Tibial nerve (tissue), 4 donors: ENCODE data around the gene ZNF554. TPM values are rescaled to one million over a fixed set of nuclear protein-coding genes. Genes with fewer than 3 reads are reported as not detected.

Experiments
- DNase-seq, 2 donors: peaks; one replicate each; pipeline ENCODE4 v3.0.0-alpha.2; 2019; ENCODE audit warnings: low spot score in 2 of 2
- H3K27ac ChIP-seq, 4 donors: fragments of 200-600 bp; sonication (generic) in 3 of 4; one replicate each; pipeline ENCODE4 v1.5.1; 2017 to 2019; ENCODE audit warnings: mild to moderate bottlenecking in 1 of 4
- H3K27me3 ChIP-seq, 2 donors: fragments of 200-600 bp; sonication (generic) in 1 of 2; one replicate each; pipeline versions ENCODE4 v1.5.1 to v1.6.0; 2017 to 2019
- H3K36me3 ChIP-seq, 3 donors: fragments of 200-600 bp; sonication (generic); one replicate each; pipeline ENCODE4 v1.5.1; 2018 to 2019
- H3K4me1 ChIP-seq, 4 donors: fragments of 200-600 bp; sonication (generic) in 3 of 4; one replicate each; pipeline ENCODE4 v1.5.1; 2017 to 2019
- H3K4me3 ChIP-seq, 4 donors: fragments of 200-600 bp; sonication (generic) in 3 of 4; one replicate each; pipeline ENCODE4 v1.5.1; 2017 to 2019; ENCODE audit warnings: mild to moderate bottlenecking in 1 of 4, moderate library complexity in 1 of 4
- H3K9me3 ChIP-seq, 4 donors: fragments of 200-600 bp; sonication (generic) in 3 of 4; one replicate each; pipeline ENCODE4 v1.5.1; 2017 to 2019
- EP300 ChIP-seq, 2 donors: sonication (generic); formaldehyde crosslinking; IDR thresholded peaks; one replicate each; pipeline ENCODE4 v1.6.1; 2017; ENCODE audit warnings: antibody characterized with exemption in 2 of 2, mild to moderate bottlenecking in 1 of 2
- POLR2A ChIP-seq, 2 donors: fragments of 450-650 bp; IDR thresholded peaks; one replicate each; pipeline ENCODE4 v1.6.1; 2017; ENCODE audit warnings: antibody characterized with exemption in 2 of 2, mild to moderate bottlenecking in 2 of 2, moderate library complexity in 2 of 2
- WGBS, 2 donors: methylation state at CpG; one replicate each; pipeline ENCODE4 v1.1.5; 2018; 5-methylcytosine and 5-hydroxymethylcytosine counted together
- total RNA-seq, 4 donors: library from RNA; depleted of rRNA; stranded (reverse); fragments of >200 nt; gene quantifications; one replicate each; pipeline ENCODE4 v1.1.0, GENCODE V29; 2016
- TF ChIP-seq, protein P1 (sequence below), 5 experiments: fragments of 200-600 bp in 3 of 5; fragments of 450-650 bp in 2 of 5; sonication (generic) in 3 of 5; IDR thresholded peaks; one replicate each; pipeline ENCODE4 v1.5.1; 2016 to 2019; ENCODE audit warnings: antibody characterized with exemption in 5 of 5, mild to moderate bottlenecking in 3 of 5, moderate library complexity in 2 of 5

ZNF554 gene
- total RNA-seq, 4 donors from 2014 or later: 4.4 to 9.0 (median 6.7) TPM

DNA sequence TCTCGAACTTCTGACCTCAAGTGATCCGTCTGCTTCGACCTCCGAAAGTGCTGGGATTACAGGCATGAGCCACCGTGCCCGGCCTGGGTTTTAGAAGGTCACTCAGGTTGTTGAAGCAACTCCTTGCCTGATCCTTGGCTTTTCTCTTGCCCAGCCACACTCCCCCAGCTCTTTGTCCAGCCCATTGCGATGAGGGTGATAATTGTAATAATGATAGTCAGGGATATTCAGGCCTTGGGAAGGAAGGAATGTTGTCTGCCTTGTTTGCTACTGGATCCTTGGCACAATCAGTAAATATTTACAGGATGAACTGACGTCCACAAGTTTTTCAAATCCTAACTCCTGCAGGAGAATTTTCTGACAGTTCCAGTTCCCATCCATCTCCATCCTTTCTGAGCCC is 32.6 kb upstream of the ZNF554 start:
- Histone ChIP-seq H3K27ac (no peak overlapping the region), H3K27me3 (no peaks in the 10 kb centered on the region), H3K4me1 (peaks cover 0 to 36% (median 13%) of the 10 kb centered on the region in 4 donors), H3K36me3 (peaks cover 0 to 24% (median 0%) of the 10 kb centered on the region in 3 donors), H3K4me3 (no peak overlapping the region), H3K9me3 (no peaks in the 10 kb centered on the region)
- WGBS, 2 donors: 88 to 89% methylated on average over 8 of the region's 8 CpGs
- DNase-seq: no peak
- TF ChIP-seq EP300 (IDR thresholded peaks at IDR 0.05) (no peak), POLR2A (IDR thresholded peaks at IDR 0.05) (no peak)
- TF ChIP-seq, protein P1, sequence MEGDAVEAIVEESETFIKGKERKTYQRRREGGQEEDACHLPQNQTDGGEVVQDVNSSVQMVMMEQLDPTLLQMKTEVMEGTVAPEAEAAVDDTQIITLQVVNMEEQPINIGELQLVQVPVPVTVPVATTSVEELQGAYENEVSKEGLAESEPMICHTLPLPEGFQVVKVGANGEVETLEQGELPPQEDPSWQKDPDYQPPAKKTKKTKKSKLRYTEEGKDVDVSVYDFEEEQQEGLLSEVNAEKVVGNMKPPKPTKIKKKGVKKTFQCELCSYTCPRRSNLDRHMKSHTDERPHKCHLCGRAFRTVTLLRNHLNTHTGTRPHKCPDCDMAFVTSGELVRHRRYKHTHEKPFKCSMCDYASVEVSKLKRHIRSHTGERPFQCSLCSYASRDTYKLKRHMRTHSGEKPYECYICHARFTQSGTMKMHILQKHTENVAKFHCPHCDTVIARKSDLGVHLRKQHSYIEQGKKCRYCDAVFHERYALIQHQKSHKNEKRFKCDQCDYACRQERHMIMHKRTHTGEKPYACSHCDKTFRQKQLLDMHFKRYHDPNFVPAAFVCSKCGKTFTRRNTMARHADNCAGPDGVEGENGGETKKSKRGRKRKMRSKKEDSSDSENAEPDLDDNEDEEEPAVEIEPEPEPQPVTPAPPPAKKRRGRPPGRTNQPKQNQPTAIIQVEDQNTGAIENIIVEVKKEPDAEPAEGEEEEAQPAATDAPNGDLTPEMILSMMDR (IDR thresholded peaks at IDR 0.05): no peak

DNA sequence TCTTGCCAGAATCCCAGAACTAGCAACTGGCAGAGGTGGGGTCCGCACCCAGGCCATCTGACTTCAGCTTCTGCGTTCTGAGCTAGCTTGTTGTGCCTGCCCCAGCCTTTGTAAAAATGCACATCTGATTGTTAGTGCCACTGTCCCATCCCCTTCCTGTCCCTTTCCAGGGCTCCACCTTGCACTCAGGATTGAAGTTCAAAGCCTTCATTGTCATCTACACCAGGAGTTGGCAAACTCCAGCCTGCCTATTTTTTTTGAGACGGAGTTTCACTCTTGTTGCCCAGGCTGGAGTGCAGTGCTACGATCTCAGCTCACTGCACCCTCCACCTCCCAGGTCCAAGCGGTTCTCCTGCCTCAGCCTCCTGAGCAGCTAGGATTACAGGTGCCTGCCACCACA is 31.4 kb upstream of the ZNF554 start:
- Histone ChIP-seq H3K4me3 (no peak overlapping the region), H3K36me3 (peaks cover 0 to 35% (median 0%) of the 10 kb centered on the region in 3 donors), H3K9me3 (no peaks in the 10 kb centered on the region), H3K4me1 (peaks cover 0 to 31% (median 10%) of the 10 kb centered on the region in 4 donors), H3K27me3 (no peaks in the 10 kb centered on the region), H3K27ac (no peak overlapping the region)
- no peak for TF ChIP-seq POLR2A (IDR thresholded peaks at IDR 0.05)
- TF ChIP-seq EP300 (IDR thresholded peaks at IDR 0.05): no peak
- TF ChIP-seq, protein P1 (IDR thresholded peaks at IDR 0.05): no peak
- WGBS, 2 donors: 86 to 87% methylated on average over 5 of the region's 5 CpGs
- DNase-seq: no peak

DNA sequence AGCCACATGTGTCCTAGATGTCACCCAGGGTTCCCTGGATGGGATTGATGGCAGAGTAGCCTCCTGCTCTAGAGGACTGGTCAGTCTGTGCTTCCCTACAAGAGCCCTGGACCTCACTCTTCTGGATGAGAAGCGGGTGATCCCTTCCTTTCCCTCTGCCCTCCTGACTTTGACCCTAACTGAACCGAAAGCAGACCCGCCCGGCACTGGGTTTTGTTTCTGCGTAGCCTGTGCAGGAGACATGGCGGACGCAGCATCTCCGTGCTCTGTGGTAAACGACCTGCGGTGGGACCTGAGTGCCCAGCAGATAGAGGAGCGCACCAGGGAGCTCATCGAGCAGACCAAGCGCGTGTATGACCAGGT is 29.5 kb upstream of the ZNF554 start:
- peaks cover 0 to 55% (median 0%) of the 10 kb centered on the region in 3 donors for H3K36me3 ChIP-seq

DNA sequence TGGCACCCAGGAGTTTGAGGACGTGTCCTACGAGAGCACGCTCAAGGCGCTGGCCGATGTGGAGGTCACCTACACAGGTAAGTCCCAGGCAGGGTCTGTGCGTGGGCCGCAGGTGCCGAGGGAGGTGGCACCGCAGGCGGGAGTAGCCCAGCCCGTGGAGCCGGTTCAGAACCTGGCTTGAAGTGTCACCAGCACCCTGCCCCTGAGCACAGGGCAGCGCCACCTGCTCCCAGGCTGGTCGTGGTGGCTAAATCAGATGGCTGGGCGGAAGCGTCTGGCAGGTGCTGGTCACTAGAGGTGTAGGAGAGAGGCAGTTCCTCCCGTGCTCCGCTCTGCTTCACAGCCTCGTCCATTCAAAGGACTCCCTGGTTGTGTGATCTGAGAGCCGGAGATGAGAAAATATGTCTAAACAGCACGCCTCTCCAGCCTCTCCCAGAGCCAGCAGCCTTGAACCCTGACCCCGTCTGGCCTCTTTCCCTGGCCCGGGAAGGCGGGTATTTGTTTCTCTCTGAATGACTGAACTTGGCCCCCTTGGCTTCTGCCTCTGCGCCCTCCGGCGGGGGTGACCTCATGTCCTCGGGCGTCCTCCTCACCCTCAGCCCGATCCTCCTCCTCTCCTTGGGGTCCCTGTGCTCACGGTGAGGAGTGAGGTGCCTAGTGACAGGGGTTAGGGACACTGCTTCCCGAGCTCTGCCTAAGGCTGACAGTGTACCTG is 29.0 kb upstream of the ZNF554 start:
- H3K27ac ChIP-seq: no peak overlapping the region
- no peak overlapping the region for H3K4me3 ChIP-seq
- WGBS, 2 donors: 75 to 86% methylated on average over 30 to 32 of the region's 32 CpGs
- DNase-seq: no peak
- H3K4me1 ChIP-seq: peaks cover 0 to 12% (median 0%) of the 10 kb centered on the region in 4 donors
- no peaks in the 10 kb centered on the region for H3K9me3 ChIP-seq
- H3K36me3 ChIP-seq: peaks cover 0 to 60% (median 0%) of the 10 kb centered on the region in 3 donors
- TF ChIP-seq POLR2A (IDR thresholded peaks at IDR 0.05) (no peak), EP300 (IDR thresholded peaks at IDR 0.05) (no peak)
- TF ChIP-seq, protein P1 (IDR thresholded peaks at IDR 0.05): no peak
- H3K27me3 ChIP-seq: no peaks in the 10 kb centered on the region

More for the DNA sequence above, 29.5 kb upstream of the ZNF554 start:
- DNase-seq: no peak
- Histone ChIP-seq H3K27me3 (no peaks in the 10 kb centered on the region), H3K9me3 (no peaks in the 10 kb centered on the region), H3K4me1 (peaks cover 0 to 13% (median 0%) of the 10 kb centered on the region in 4 donors), H3K4me3 (no peak overlapping the region), H3K27ac (no peak overlapping the region)
- WGBS, 2 donors: 87 to 93% methylated on average over 14 of the region's 14 CpGs
- TF ChIP-seq POLR2A (IDR thresholded peaks at IDR 0.05) (no peak), EP300 (IDR thresholded peaks at IDR 0.05) (no peak)

DNA sequence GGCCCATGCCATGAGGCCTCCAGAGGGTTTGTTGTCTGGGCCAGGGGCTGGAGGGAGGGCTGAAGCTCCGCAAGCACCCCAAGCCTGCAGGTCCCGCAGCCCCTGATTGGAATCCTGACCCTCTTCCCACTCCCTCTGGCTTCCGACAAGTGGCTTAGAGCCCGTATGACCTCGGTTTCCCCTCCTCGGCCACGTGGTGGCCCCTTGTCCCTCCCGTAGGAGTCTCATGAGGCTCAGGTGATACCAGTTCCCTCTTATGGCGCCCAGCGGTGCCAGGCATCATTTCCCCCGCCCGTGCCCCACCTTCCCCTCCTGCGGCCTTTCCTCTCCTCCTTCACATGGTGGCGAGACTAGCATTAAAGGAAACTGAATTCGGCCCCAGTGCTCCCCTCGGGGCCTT is 28.2 kb upstream of the ZNF554 start:
- 88 to 90% methylated on average over 16 of the region's 16 CpGs for WGBS, 2 donors
- Histone ChIP-seq H3K27ac (no peak overlapping the region), H3K9me3 (no peaks in the 10 kb centered on the region), H3K4me1 (peaks cover 0 to 5% (median 0%) of the 10 kb centered on the region in 4 donors), H3K36me3 (peaks cover 0 to 67% (median 0%) of the 10 kb centered on the region in 3 donors), H3K27me3 (no peaks in the 10 kb centered on the region), H3K4me3 (no peak overlapping the region)
- TF ChIP-seq, protein P1 (IDR thresholded peaks at IDR 0.05): no peak
- no peak for TF ChIP-seq POLR2A (IDR thresholded peaks at IDR 0.05)
- no peak for TF ChIP-seq EP300 (IDR thresholded peaks at IDR 0.05)
- DNase-seq: no peak
